Measurements from ENCODE around the gene FLT3. TPM values are rescaled to one million over a fixed set of nuclear protein-coding genes. Genes with fewer than 3 reads are reported as not detected.

FLT3 gene
- total and polyA plus RNA-seq, 2 donors (not counting 1 experiment from before 2014, with no cell fraction given), result 0.13 to 0.42 TPM

DNA sequence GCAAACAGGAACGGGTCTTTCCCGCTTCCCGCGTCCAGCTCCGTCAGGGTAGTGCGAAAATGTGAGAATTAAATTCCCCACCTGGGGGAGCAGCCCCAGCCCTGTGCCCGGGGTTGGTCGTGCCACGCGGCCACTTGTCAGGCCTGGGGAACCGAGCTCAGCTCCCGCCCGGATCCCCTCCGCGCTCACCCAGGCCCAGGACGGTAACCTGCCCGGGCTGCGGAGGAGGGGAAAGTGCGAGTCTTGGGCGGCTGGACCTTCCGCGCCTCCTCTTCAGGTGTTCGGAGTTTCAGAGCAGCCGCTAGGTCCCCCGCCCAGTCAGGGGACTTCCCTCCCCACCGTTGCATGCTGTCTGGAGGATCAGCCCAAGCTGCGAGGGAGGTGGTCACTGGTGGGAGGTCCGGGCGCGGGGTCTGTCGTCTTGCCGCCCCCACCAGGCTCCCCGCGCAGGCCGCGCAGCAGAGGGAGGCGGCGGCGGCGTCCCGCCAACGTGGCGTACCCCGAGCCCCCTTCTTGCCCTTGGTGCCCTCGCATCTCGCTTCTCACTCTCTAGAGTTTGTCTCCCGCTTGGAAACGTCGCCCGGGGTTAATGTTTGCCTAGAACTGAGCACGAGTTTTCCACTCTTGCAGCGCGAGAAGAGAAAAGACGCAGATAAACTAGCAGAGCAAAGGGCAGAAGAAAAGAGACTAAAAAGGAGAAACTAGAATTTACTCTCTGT lies 119.9 kb downstream of the FLT3 start:
- no peaks in the 10 kb centered on the region for H3K79me2 ChIP-seq (ENCODE audit: control insufficient read depth, insufficient read depth, low read length)
- Mint-ChIP-seq H3K4me3 (peak overlapping the region; percentile 81), H3K27me3 (peaks cover 71% of the 10 kb centered on the region), H3K4me1 (peaks cover 36% of the 10 kb centered on the region), H3K27ac (no peak overlapping the region), H3K9me3 (ENCODE audit: insufficient read depth) (no peaks in the 10 kb centered on the region)
- DNase-seq (peak; percentile 52), ATAC-seq (ENCODE audit: low read depth) (no peak)
- H3K4me3 ChIP-seq (ENCODE audit: control extremely low read depth in 1 of 5, extremely low read depth in 1 of 5, insufficient read depth in 1 of 5, low read depth in 2 of 5, low read length in 4 of 5), result peak overlapping the region in 1 of 5 experiments; percentile 27
- no peak overlapping the region for H3K27ac ChIP-seq (ENCODE audit: low read length in 2 of 2)
- WGBS (ENCODE audit: insufficient coverage), result 28% methylated on average over 52 of the region's 54 CpGs
- no peak for TF ChIP-seq EZH2 (IDR thresholded peaks at IDR 0.05; ENCODE audit: borderline replicate concordance, insufficient read depth, low read depth, low read length, poor library complexity, severe bottlenecking)
- TF ChIP-seq, protein P1, sequence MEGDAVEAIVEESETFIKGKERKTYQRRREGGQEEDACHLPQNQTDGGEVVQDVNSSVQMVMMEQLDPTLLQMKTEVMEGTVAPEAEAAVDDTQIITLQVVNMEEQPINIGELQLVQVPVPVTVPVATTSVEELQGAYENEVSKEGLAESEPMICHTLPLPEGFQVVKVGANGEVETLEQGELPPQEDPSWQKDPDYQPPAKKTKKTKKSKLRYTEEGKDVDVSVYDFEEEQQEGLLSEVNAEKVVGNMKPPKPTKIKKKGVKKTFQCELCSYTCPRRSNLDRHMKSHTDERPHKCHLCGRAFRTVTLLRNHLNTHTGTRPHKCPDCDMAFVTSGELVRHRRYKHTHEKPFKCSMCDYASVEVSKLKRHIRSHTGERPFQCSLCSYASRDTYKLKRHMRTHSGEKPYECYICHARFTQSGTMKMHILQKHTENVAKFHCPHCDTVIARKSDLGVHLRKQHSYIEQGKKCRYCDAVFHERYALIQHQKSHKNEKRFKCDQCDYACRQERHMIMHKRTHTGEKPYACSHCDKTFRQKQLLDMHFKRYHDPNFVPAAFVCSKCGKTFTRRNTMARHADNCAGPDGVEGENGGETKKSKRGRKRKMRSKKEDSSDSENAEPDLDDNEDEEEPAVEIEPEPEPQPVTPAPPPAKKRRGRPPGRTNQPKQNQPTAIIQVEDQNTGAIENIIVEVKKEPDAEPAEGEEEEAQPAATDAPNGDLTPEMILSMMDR (IDR thresholded peaks at IDR 0.05), result no peak
- intact Hi-C loops (cut with micrococcal nuclease), result no loop called here
- H3K27me3 ChIP-seq (replicated peaks in 1 of 4; ENCODE audit: control extremely low read depth in 1 of 4, control insufficient read depth in 3 of 4, insufficient read depth in 4 of 4, low read length in 3 of 4), result peaks cover 0 to 74% (median 55%) of the 10 kb centered on the region in 4 experiments
- H3K9ac ChIP-seq (ENCODE audit: low read length), result no peak overlapping the region
- no peaks in the 10 kb centered on the region for H3K36me3 ChIP-seq (replicated peaks in 1 of 2; ENCODE audit: control extremely low read depth in 1 of 2, control insufficient read depth in 1 of 2, extremely low read depth in 1 of 2, insufficient read depth in 2 of 2, low read length in 1 of 2)
- H2AFZ ChIP-seq (ENCODE audit: insufficient read depth, low read depth, low read length, poor library complexity, severe bottlenecking), result peak overlapping the region; percentile 33
- ChIA-PET CTCF (interaction anchor here (1.3 to 10.8 kb wide), 6 partner anchors 9 to 619 kb away, joined by 3 to 327 read pairs (median 4); no protein-coding TSS in a partner anchor), POLR2A (no interaction called here)
- H3K9me3 ChIP-seq (ENCODE audit: control extremely low read depth in 1 of 3, control insufficient read depth in 2 of 3, insufficient read depth in 1 of 3, low read length in 2 of 3), result peaks cover 0 to 14% (median 0%) of the 10 kb centered on the region in 3 donors
- peak overlapping the region; percentile 66 for H3K4me2 ChIP-seq (replicated peaks; ENCODE audit: low read depth, low read length, poor library complexity, severe bottlenecking)
- peaks cover 42 to 48% of the 10 kb centered on the region in 2 donors for H3K4me1 ChIP-seq (ENCODE audit: control insufficient read depth in 2 of 2, insufficient read depth in 2 of 2, low read length in 2 of 2)
- no peaks in the 10 kb centered on the region for H4K20me1 ChIP-seq (ENCODE audit: control insufficient read depth, insufficient read depth, low read length, poor library complexity, severe bottlenecking)

DNA sequence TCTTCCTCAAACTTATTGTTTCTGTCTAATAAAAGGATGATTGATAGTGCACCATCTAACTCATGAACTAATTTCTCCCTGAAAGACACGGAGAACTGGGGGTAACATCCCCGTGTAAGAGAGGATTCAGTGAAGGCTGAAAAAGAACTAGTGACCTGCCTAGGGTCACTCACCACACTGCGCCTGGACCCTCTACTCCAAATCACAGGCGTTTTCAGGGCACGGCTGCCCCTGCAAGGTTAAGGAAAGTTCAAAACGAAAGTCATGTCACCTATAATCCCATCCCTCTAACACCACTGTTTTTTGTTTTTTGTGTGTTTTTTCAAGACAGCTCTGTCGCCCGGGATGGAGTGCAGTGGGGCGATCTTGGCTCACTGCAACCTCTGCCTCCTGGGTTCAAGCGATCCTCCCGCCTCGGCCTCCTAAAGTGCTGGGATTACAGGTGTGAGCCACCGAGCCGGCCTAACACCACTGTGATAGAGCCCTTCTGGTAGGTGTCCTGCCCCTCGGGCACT lies 120.6 kb downstream of the FLT3 start:
- no peak for ATAC-seq (ENCODE audit: low read depth)
- peak overlapping the region; percentile 81 for H3K4me3 Mint-ChIP-seq
- Histone ChIP-seq H4K20me1 (ENCODE audit: control insufficient read depth, insufficient read depth, low read length, poor library complexity, severe bottlenecking) (no peaks in the 10 kb centered on the region), H3K27me3 (replicated peaks in 1 of 4; ENCODE audit: control extremely low read depth in 1 of 4, control insufficient read depth in 3 of 4, insufficient read depth in 4 of 4, low read length in 3 of 4) (peaks cover 0 to 79% (median 60%) of the 10 kb centered on the region in 4 experiments), H3K9ac (ENCODE audit: low read length) (no peak overlapping the region), H3K27ac (ENCODE audit: low read length in 2 of 2) (no peak overlapping the region), H2AFZ (ENCODE audit: insufficient read depth, low read depth, low read length, poor library complexity, severe bottlenecking) (peak overlapping the region; percentile 33), H3K9me3 (ENCODE audit: control extremely low read depth in 1 of 3, control insufficient read depth in 2 of 3, insufficient read depth in 1 of 3, low read length in 2 of 3) (peaks cover 0 to 14% (median 0%) of the 10 kb centered on the region in 3 donors), H3K4me3 (ENCODE audit: control extremely low read depth in 1 of 5, extremely low read depth in 1 of 5, insufficient read depth in 1 of 5, low read depth in 2 of 5, low read length in 4 of 5) (peak overlapping the region in 1 of 5 experiments; percentile 27), H3K79me2 (ENCODE audit: control insufficient read depth, insufficient read depth, low read length) (no peaks in the 10 kb centered on the region), H3K4me2 (replicated peaks; ENCODE audit: low read depth, low read length, poor library complexity, severe bottlenecking) (peak overlapping the region; percentile 66), H3K4me1 (ENCODE audit: control insufficient read depth in 2 of 2, insufficient read depth in 2 of 2, low read length in 2 of 2) (peaks cover 46 to 51% of the 10 kb centered on the region in 2 donors), H3K36me3 (replicated peaks in 1 of 2; ENCODE audit: control extremely low read depth in 1 of 2, control insufficient read depth in 1 of 2, extremely low read depth in 1 of 2, insufficient read depth in 2 of 2, low read length in 1 of 2) (no peaks in the 10 kb centered on the region)
- CTCF ChIA-PET, result interaction anchor here (1.3 to 10.8 kb wide), 6 partner anchors 8 to 619 kb away, joined by 3 to 327 read pairs (median 4); no protein-coding TSS in a partner anchor
- H3K27me3 Mint-ChIP-seq, result peaks cover 77% of the 10 kb centered on the region
- no peaks in the 10 kb centered on the region for H3K9me3 Mint-ChIP-seq (ENCODE audit: insufficient read depth)
- no peak overlapping the region for H3K27ac Mint-ChIP-seq
- WGBS (ENCODE audit: insufficient coverage), result 32% methylated on average over 9 of the region's 15 CpGs
- TF ChIP-seq, protein P1 (IDR thresholded peaks at IDR 0.05), result no peak
- TF ChIP-seq EZH2 (IDR thresholded peaks at IDR 0.05; ENCODE audit: borderline replicate concordance, insufficient read depth, low read depth, low read length, poor library complexity, severe bottlenecking), result no peak
- intact Hi-C loops (cut with micrococcal nuclease), result no loop called here
- POLR2A ChIA-PET, result no interaction called here
- peaks cover 39% of the 10 kb centered on the region for H3K4me1 Mint-ChIP-seq
- DNase-seq, result peak; percentile 46
